BLaER1 treated with 17β-estradiol and CSF1 and Interleukin-3, amounts not matched to agents 10 nM and 100 nM (cell line): Measurements from ENCODE around the gene LSM7.
"Not testable (repeated sequence)": the region's sequence is repeated elsewhere in the genome, so short reads cannot be mapped to it uniquely, and the experiment has no call there.

Source experiments
- H3K27ac ChIP-seq, 11 experiments: shearing (Covaris generic); formaldehyde crosslinking; 2 replicates each; pipeline ENCODE4 v1.8.1; 2022
- H3K27me3 ChIP-seq, 11 experiments: shearing (Covaris generic); formaldehyde crosslinking; 2 replicates each; pipeline ENCODE4 v1.8.1; 2022
- H3K36me3 ChIP-seq, 11 experiments: shearing (Covaris generic); formaldehyde crosslinking; 2 replicates each; pipeline ENCODE4 v1.8.1; 2022
- H3K4me1 ChIP-seq, 10 experiments: shearing (Covaris generic); formaldehyde crosslinking; 2 replicates each; pipeline ENCODE4 v1.8.1; 2022
- H3K4me2 ChIP-seq, 11 experiments: shearing (Covaris generic); formaldehyde crosslinking; 2 replicates each; pipeline ENCODE4 v1.8.1; 2022
- H3K4me3 ChIP-seq, 10 experiments: shearing (Covaris generic); formaldehyde crosslinking; 2 replicates each; pipeline ENCODE4 v1.8.1; 2022
- H3K9ac ChIP-seq, 11 experiments: shearing (Covaris generic); formaldehyde crosslinking; 2 replicates each; pipeline ENCODE4 v1.8.1; 2022
- H3K9me3 ChIP-seq, 11 experiments: shearing (Covaris generic); formaldehyde crosslinking; replicated peaks in 1 of 11; 2 replicates each; pipeline ENCODE4 v1.8.1; 2022
- H4K20me1 ChIP-seq, 11 experiments: shearing (Covaris generic); formaldehyde crosslinking; 2 replicates each; pipeline ENCODE4 v1.8.1; 2022
- Cebpa-rat ChIP-seq, 11 experiments: shearing (Covaris generic); IDR thresholded peaks; 2 replicates each; pipeline ENCODE4 v1.8.1; 2022

Gene LSM7

GRCh38 chr19:2351591-2351990, 23.2 kb upstream of the LSM7 start:
- Histone ChIP-seq H3K27me3 (no peaks in the 10 kb centered on the region), H3K4me2 (no peak overlapping the region), H4K20me1 (peaks cover 0 to 45% (median 20%) of the 10 kb centered on the region in 11 experiments; a peak in 14 of 22 replicates), H3K27ac (no peak overlapping the region), H3K4me3 (no peak overlapping the region), H3K4me1 (peaks cover 0 to 18% (median 13%) of the 10 kb centered on the region in 10 experiments; a peak in 16 of 20 replicates), H3K36me3 (peaks cover 10 to 59% (median 47%) of the 10 kb centered on the region in 11 experiments; a peak in 21 of 22 replicates), H3K9ac (no peak overlapping the region), H3K9me3 (no peaks in the 10 kb centered on the region)
- no peak for TF ChIP-seq Cebpa-rat (IDR thresholded peaks at IDR 0.05)

DNA sequence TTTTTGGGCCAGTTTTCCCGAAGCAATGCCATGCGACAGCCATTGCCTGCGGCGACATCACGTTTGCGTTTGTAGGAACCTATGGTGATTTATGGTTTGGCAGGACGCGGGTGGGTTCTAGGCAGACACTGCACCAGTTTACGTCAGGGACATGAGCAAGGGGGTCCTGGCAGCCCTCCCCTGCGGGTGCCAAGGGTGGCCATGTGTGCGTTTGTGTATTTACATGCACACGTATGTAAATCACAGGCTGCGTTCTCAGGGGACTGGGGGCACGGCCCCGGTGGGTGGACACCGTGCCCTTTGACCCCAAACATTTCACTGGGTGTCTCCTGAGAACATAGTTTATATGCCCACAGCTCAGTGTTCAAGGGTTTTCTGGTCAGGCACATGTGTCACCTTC, 22.3 kb upstream of the LSM7 start:
- no peaks in the 10 kb centered on the region for H3K9me3 ChIP-seq
- H3K4me1 ChIP-seq = peaks cover 0 to 16% (median 10%) of the 10 kb centered on the region in 10 experiments; a peak in 16 of 20 replicates
- peaks cover 19 to 69% (median 55%) of the 10 kb centered on the region in 11 experiments; a peak in 21 of 22 replicates for H3K36me3 ChIP-seq
- H3K9ac ChIP-seq = no peak overlapping the region
- peaks cover 0 to 45% (median 17%) of the 10 kb centered on the region in 11 experiments; a peak in 14 of 22 replicates for H4K20me1 ChIP-seq
- no peak overlapping the region for H3K4me3 ChIP-seq
- H3K27me3 ChIP-seq = no peaks in the 10 kb centered on the region
- no peak overlapping the region for H3K4me2 ChIP-seq
- no peak for TF ChIP-seq Cebpa-rat (IDR thresholded peaks at IDR 0.05)
- H3K27ac ChIP-seq = no peak overlapping the region

DNA sequence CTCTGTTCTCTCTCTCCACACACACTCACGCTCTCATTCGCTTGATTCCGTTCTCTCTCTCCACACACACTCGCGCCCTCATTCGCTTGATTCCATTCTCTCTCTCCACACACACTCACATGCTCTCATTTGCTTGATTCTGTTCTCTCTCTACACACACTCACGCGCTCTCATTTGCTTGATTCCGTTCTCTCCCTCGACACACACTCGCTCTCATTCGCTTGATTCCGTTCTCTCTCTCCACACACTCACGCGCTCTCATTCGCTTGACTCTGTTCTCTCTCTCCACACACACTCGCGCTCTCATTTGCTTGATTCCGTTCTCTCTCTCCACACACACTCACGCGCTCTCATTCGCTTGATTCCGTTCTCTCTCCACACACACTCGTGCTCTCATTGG, 21.4 kb upstream of the LSM7 start:
- not testable (repeated sequence) for H3K4me3 ChIP-seq, H3K4me2 ChIP-seq, H3K27ac ChIP-seq, H3K9me3 ChIP-seq, H3K27me3 ChIP-seq, H3K9ac ChIP-seq
- peaks cover 0 to 16% (median 10%) of the 10 kb centered on the region in 10 experiments; a peak in 10 of 20 replicates for H3K4me1 ChIP-seq
- peaks cover 20 to 77% (median 63%) of the 10 kb centered on the region in 11 experiments; a peak in 21 of 22 replicates for H3K36me3 ChIP-seq
- H4K20me1 ChIP-seq = peaks cover 0 to 42% (median 13%) of the 10 kb centered on the region in 11 experiments; a peak in 11 of 22 replicates

DNA sequence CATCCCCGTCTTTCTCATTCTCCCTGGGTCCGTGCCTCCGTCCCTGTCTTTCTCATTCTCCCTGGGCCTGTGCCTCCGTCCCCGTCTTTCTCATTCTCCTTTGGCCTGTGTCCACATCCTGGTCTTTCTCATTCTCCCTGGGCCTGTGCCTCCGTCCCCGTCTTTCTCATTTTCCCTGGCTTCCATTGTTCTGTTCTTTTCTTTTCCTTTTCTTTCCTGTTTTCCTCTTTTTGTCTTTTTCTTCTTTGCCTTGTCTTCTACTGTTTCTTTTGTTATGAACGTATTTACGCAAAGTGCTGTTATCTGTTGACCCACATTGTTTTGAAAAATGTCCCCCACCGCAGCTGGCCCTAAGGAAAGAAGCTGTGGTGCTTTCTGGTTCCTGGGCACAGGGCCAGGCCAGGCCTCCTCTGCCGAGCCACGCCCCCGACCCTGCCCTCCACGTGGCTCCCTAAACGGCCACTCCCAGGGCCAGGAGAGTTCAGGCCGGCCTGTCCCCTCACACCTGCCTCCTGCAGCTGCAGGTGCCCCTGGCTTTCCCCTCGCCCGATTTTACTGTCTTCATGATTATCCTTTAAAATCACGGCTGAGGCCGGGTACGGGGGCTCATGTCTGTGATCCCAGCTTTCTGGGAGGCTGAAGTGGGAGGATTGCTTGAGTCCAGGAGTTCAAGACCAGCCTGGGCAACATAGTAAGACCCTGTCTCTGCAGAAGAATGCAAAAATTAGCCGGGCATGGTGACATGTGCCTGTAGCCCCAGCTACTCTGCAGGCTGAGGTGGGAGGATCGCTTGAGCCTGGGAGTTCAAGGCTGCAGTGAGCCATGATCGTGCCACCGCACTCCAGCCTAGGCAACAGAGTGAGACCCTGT, 17.6 kb upstream of the LSM7 start:
- Histone ChIP-seq H3K27ac (no peak overlapping the region; a peak in 1 of 22 replicates), H3K36me3 (peaks cover 26 to 77% (median 63%) of the 10 kb centered on the region in 11 experiments; a peak in 20 of 22 replicates)

GRCh38 chr19:2345076-2345475, 16.7 kb upstream of the LSM7 start:
- Histone ChIP-seq H3K27me3 (no peaks in the 10 kb centered on the region), H3K9me3 (no peaks in the 10 kb centered on the region), H3K9ac (peak overlapping the region in 1 of 11 experiments; percentile 8; a peak in 2 of 22 replicates), H3K4me2 (0 out of 22 replicates have a peak overlapping the region, but pooled peaks of 3 of the 11 experiments have one; percentile 6 to 25 (median 11)), H3K27ac (no peak overlapping the region), H4K20me1 (peaks cover 0 to 54% (median 14%) of the 10 kb centered on the region in 11 experiments; a peak in 18 of 22 replicates), H3K4me3 (no peak overlapping the region), H3K36me3 (peaks cover 29 to 77% (median 64%) of the 10 kb centered on the region in 11 experiments), H3K4me1 (peaks cover 9 to 41% (median 31%) of the 10 kb centered on the region in 10 experiments; a peak in 19 of 20 replicates)
- TF ChIP-seq Cebpa-rat (IDR thresholded peaks at IDR 0.05) = no peak

More for the DNA sequence above, 17.6 kb upstream of the LSM7 start:
- H4K20me1 ChIP-seq = peaks cover 0 to 44% (median 5%) of the 10 kb centered on the region in 11 experiments; a peak in 17 of 22 replicates
- H3K4me1 ChIP-seq = peaks cover 7 to 31% (median 23%) of the 10 kb centered on the region in 10 experiments; a peak in 19 of 20 replicates
- H3K9me3 ChIP-seq = no peaks in the 10 kb centered on the region
- peak overlapping the region in 3 of 11 experiments; percentile 11 to 27 (median 25); a peak in 4 of 22 replicates for H3K4me2 ChIP-seq
- H3K27me3 ChIP-seq = no peaks in the 10 kb centered on the region
- H3K4me3 ChIP-seq = no peak overlapping the region
- peak overlapping the region in 3 of 11 experiments; percentile 6 to 18 (median 16); a peak in 2 of 22 replicates for H3K9ac ChIP-seq
- TF ChIP-seq Cebpa-rat (IDR thresholded peaks at IDR 0.05) = no peak

DNA sequence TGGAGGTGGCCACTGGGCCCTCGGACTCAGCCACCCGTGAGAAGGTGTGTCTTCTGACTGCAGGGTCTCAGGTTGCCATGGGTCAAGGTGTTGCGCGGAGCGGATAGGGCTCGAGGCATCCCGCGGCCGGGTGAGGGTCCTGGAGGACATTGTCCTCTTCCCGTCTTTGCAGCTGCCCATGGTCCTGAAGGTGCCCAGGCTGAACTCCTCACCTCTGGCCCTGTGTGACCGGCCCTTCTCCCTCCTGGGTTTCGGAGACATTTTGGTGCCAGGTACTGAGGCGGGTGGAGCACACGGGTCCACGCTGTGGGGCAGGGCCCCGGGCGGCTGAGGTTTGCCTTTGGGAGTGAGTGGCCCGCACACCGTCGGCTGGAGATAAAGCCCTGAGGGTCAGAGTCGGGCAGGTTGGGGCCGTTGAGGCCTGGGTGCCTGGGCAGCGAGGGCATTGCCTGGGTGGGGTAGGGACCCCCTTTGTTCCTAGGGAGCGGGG, 16.0 kb upstream of the LSM7 start:
- peak overlapping the region in 1 of 11 experiments; percentile 24; a peak in 2 of 22 replicates for H3K9ac ChIP-seq
- H3K4me2 ChIP-seq = no peak overlapping the region
- peaks cover 9 to 42% (median 32%) of the 10 kb centered on the region in 10 experiments; a peak in 19 of 20 replicates for H3K4me1 ChIP-seq
- H3K27me3 ChIP-seq = no peaks in the 10 kb centered on the region
- H3K9me3 ChIP-seq = no peaks in the 10 kb centered on the region
- H3K36me3 ChIP-seq = peaks cover 34 to 78% (median 68%) of the 10 kb centered on the region in 11 experiments
- H3K27ac ChIP-seq = no peak overlapping the region
- no peak for TF ChIP-seq Cebpa-rat (IDR thresholded peaks at IDR 0.05)
- peaks cover 2 to 60% (median 21%) of the 10 kb centered on the region in 11 experiments; a peak in 19 of 22 replicates for H4K20me1 ChIP-seq
- H3K4me3 ChIP-seq = no peak overlapping the region

DNA sequence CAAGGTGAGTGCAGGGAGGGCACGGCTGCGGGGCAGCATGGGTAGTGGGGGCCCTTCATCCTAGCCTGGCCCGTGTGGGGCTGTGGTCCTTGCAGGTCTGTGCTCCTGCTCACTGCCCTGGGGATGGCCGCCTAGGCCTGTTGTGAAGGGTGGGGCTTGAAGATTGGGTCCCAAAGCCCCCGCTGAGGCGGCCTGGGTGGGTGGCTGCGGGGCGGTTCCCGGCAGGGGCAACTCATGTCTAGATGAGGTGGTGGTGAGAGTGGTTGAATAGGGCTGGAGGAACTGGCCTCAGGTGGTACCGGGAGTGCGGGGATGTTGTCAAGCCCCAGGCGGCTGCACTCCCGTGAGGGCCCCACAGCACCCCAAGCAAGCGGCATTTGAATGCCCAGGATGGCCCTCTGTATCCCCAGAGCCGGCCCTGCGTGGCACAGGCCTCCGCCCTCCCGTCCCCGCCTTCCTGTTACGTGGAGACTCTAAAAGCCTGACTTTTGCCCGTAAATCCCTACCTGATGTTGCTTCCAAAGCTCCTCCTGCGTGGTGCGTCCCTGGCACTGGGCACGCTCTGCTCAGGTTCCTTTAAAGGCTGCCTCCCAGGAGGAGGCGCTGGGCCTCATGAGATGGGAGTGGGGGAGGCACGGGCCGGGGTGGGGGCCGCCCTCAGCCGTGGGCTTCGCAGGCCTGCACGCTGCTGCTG, 15.1 kb upstream of the LSM7 start:
- Histone ChIP-seq H3K4me1 (peaks cover 9 to 45% (median 35%) of the 10 kb centered on the region in 10 experiments), H3K36me3 (peaks cover 41 to 82% (median 72%) of the 10 kb centered on the region in 11 experiments), H3K9me3 (no peaks in the 10 kb centered on the region), H3K4me3 (no peak overlapping the region), H3K4me2 (no peak overlapping the region), H3K27me3 (no peaks in the 10 kb centered on the region), H3K9ac (peak overlapping the region in 2 of 11 experiments; percentile 1 to 18; a peak in 1 of 22 replicates), H3K27ac (no peak overlapping the region; a peak in 2 of 22 replicates), H4K20me1 (peaks cover 12 to 70% (median 31%) of the 10 kb centered on the region in 11 experiments; a peak in 21 of 22 replicates)
- TF ChIP-seq Cebpa-rat (IDR thresholded peaks at IDR 0.05) = no peak

- Histone ChIP-seq H4K20me1 (peaks cover 18 to 77% (median 37%) of the 10 kb centered on the region in 11 experiments), H3K9me3 (no peaks in the 10 kb centered on the region), H3K4me3 (no peak overlapping the region), H3K27ac (peak overlapping the region in 1 of 11 experiments; percentile 9; a peak in 4 of 22 replicates), H3K27me3 (no peaks in the 10 kb centered on the region), H3K9ac (peak overlapping the region in 2 of 11 experiments; percentile 1 to 18; a peak in 3 of 22 replicates), H3K36me3 (peaks cover 41 to 87% (median 72%) of the 10 kb centered on the region in 11 experiments), H3K4me2 (no peak overlapping the region; a peak in 1 of 22 replicates), H3K4me1 (peaks cover 14 to 51% (median 42%) of the 10 kb centered on the region in 10 experiments)
- no peak for TF ChIP-seq Cebpa-rat (IDR thresholded peaks at IDR 0.05)
Measured at GRCh38 chr19:2342656-2343288, 14.4 kb upstream of the LSM7 start.
